ENCODE measurements around the gene BDKRB1.

The BDKRB1 gene

GRCh38 chr14:96287856-96288255, 31.8 kb downstream of the BDKRB1 start:
- WGBS, 2 donors (ENCODE audit: extremely low coverage in 2 of 2, insufficient read length in 2 of 2, insufficient replicate concordance in 1 of 2), result no CpG with 5 or more reads among the region's 1 CpG
- Histone ChIP-seq H2BK5ac (ENCODE audit: low read length) (no peak overlapping the region), H3K4me3 (ENCODE audit: low read length in 2 of 2) (no peak overlapping the region), H3K27ac (replicated peaks; ENCODE audit: low read length) (no peak overlapping the region), H2BK12ac (ENCODE audit: low read length) (no peak overlapping the region), H3K4ac (ENCODE audit: low read length) (no peak overlapping the region), H3K79me1 (ENCODE audit: low read depth, low read length) (no peaks in the 10 kb centered on the region), H3K23ac (ENCODE audit: low read depth, low read length, poor library complexity) (no peak overlapping the region), H2BK120ac (ENCODE audit: low read depth, low read length) (no peak overlapping the region), H3K4me2 (ENCODE audit: insufficient read depth, low read length, poor library complexity, severe bottlenecking) (no peak overlapping the region), H3K36me3 (replicated peaks in 1 of 2; ENCODE audit: control insufficient read depth in 2 of 2, insufficient read depth in 2 of 2, low read length in 2 of 2) (peaks cover 14 to 70% of the 10 kb centered on the region in 2 donors), H4K91ac (ENCODE audit: low read depth, low read length, poor library complexity) (no peak overlapping the region), H2AK5ac (ENCODE audit: low read depth, low read length) (no peak overlapping the region), H2AFZ (ENCODE audit: low read length) (no peak overlapping the region), H3K9me3 (replicated peaks in 1 of 2; ENCODE audit: control insufficient read depth in 2 of 2, insufficient read depth in 1 of 2, low read depth in 1 of 2, low read length in 2 of 2) (no peaks in the 10 kb centered on the region), H3K9ac (ENCODE audit: low read depth, low read length, poor library complexity) (no peak overlapping the region), H3K14ac (ENCODE audit: low read length) (no peak overlapping the region), H3K4me1 (ENCODE audit: control insufficient read depth in 2 of 2, insufficient read depth in 1 of 2, low read depth in 1 of 2, low read length in 2 of 2) (peaks cover 4 to 6% of the 10 kb centered on the region in 2 donors), H2BK15ac (ENCODE audit: low read length) (no peak overlapping the region), H3K27me3 (ENCODE audit: control insufficient read depth in 3 of 3, insufficient read depth in 3 of 3, low read depth in 1 of 3, low read length in 3 of 3) (no peaks in the 10 kb centered on the region), H3K18ac (ENCODE audit: low read length) (no peak overlapping the region), H4K8ac (ENCODE audit: low read depth, low read length) (no peak overlapping the region)
- no peak for DNase-seq (ENCODE audit: low spot score)

GRCh38 chr14:96294246-96294645, 38.2 kb downstream of the BDKRB1 start:
- Histone ChIP-seq H3K4me2 (ENCODE audit: insufficient read depth, low read length, poor library complexity, severe bottlenecking) (no peak overlapping the region), H2AK5ac (ENCODE audit: low read depth, low read length) (no peak overlapping the region), H3K9ac (ENCODE audit: low read depth, low read length, poor library complexity) (no peak overlapping the region), H3K79me1 (ENCODE audit: low read depth, low read length) (no peaks in the 10 kb centered on the region), H3K27ac (replicated peaks; ENCODE audit: low read length) (no peak overlapping the region), H2BK12ac (ENCODE audit: low read length) (no peak overlapping the region), H4K8ac (ENCODE audit: low read depth, low read length) (no peak overlapping the region), H3K4ac (ENCODE audit: low read length) (no peak overlapping the region), H3K18ac (ENCODE audit: low read length) (no peak overlapping the region), H3K4me1 (ENCODE audit: control insufficient read depth in 2 of 2, insufficient read depth in 1 of 2, low read depth in 1 of 2, low read length in 2 of 2) (peaks cover 0 to 3% of the 10 kb centered on the region in 2 donors), H3K4me3 (ENCODE audit: low read length in 2 of 2) (no peak overlapping the region), H2AFZ (ENCODE audit: low read length) (no peak overlapping the region), H4K91ac (ENCODE audit: low read depth, low read length, poor library complexity) (no peak overlapping the region), H3K36me3 (replicated peaks in 1 of 2; ENCODE audit: control insufficient read depth in 2 of 2, insufficient read depth in 2 of 2, low read length in 2 of 2) (peaks cover 4 to 32% of the 10 kb centered on the region in 2 donors), H2BK5ac (ENCODE audit: low read length) (no peak overlapping the region), H3K14ac (ENCODE audit: low read length) (no peak overlapping the region), H3K9me3 (replicated peaks in 1 of 2; ENCODE audit: control insufficient read depth in 2 of 2, insufficient read depth in 1 of 2, low read depth in 1 of 2, low read length in 2 of 2) (no peaks in the 10 kb centered on the region), H3K27me3 (ENCODE audit: control insufficient read depth in 3 of 3, insufficient read depth in 3 of 3, low read depth in 1 of 3, low read length in 3 of 3) (no peaks in the 10 kb centered on the region), H3K23ac (ENCODE audit: low read depth, low read length, poor library complexity) (no peak overlapping the region), H2BK15ac (ENCODE audit: low read length) (no peak overlapping the region), H2BK120ac (ENCODE audit: low read depth, low read length) (no peak overlapping the region)
- no CpG with 5 or more reads among the region's 7 CpGs for WGBS, 2 donors (ENCODE audit: extremely low coverage in 2 of 2, insufficient read length in 2 of 2, insufficient replicate concordance in 1 of 2)
- DNase-seq (ENCODE audit: low spot score), result no peak

- no peak overlapping the region for H2AFZ ChIP-seq (ENCODE audit: low read length)
- WGBS, 2 donors (ENCODE audit: extremely low coverage in 2 of 2, insufficient read length in 2 of 2, insufficient replicate concordance in 1 of 2), result no CpG with 5 or more reads among the region's 2 CpGs
- no peaks in the 10 kb centered on the region for H3K27me3 ChIP-seq (ENCODE audit: control insufficient read depth in 3 of 3, insufficient read depth in 3 of 3, low read depth in 1 of 3, low read length in 3 of 3)
- H2AK5ac ChIP-seq (ENCODE audit: low read depth, low read length), result no peak overlapping the region
- H3K9ac ChIP-seq (ENCODE audit: low read depth, low read length, poor library complexity), result no peak overlapping the region
- H3K14ac ChIP-seq (ENCODE audit: low read length), result no peak overlapping the region
- H3K4me3 ChIP-seq (ENCODE audit: low read length in 2 of 2), result no peak overlapping the region
- H2BK15ac ChIP-seq (ENCODE audit: low read length), result no peak overlapping the region
- H3K27ac ChIP-seq (replicated peaks; ENCODE audit: low read length), result no peak overlapping the region
- no peak overlapping the region for H4K91ac ChIP-seq (ENCODE audit: low read depth, low read length, poor library complexity)
- H2BK12ac ChIP-seq (ENCODE audit: low read length), result no peak overlapping the region
- H4K8ac ChIP-seq (ENCODE audit: low read depth, low read length), result no peak overlapping the region
- H2BK5ac ChIP-seq (ENCODE audit: low read length), result no peak overlapping the region
- no peak overlapping the region for H3K4me2 ChIP-seq (ENCODE audit: insufficient read depth, low read length, poor library complexity, severe bottlenecking)
- no peak overlapping the region for H3K18ac ChIP-seq (ENCODE audit: low read length)
- no peak overlapping the region for H2BK120ac ChIP-seq (ENCODE audit: low read depth, low read length)
- no peak for DNase-seq (ENCODE audit: low spot score)
- H3K9me3 ChIP-seq (replicated peaks in 1 of 2; ENCODE audit: control insufficient read depth in 2 of 2, insufficient read depth in 1 of 2, low read depth in 1 of 2, low read length in 2 of 2), result no peaks in the 10 kb centered on the region
- peaks cover 0 to 3% of the 10 kb centered on the region in 2 donors for H3K4me1 ChIP-seq (ENCODE audit: control insufficient read depth in 2 of 2, insufficient read depth in 1 of 2, low read depth in 1 of 2, low read length in 2 of 2)
- peaks cover 0 to 24% of the 10 kb centered on the region in 2 donors for H3K36me3 ChIP-seq (replicated peaks in 1 of 2; ENCODE audit: control insufficient read depth in 2 of 2, insufficient read depth in 2 of 2, low read length in 2 of 2)
- H3K23ac ChIP-seq (ENCODE audit: low read depth, low read length, poor library complexity), result no peak overlapping the region
- no peaks in the 10 kb centered on the region for H3K79me1 ChIP-seq (ENCODE audit: low read depth, low read length)
- no peak overlapping the region for H3K4ac ChIP-seq (ENCODE audit: low read length)
Observed at GRCh38 chr14:96297000-96297399, 41.0 kb downstream of the BDKRB1 start.

- H3K18ac ChIP-seq (ENCODE audit: low read length), result no peak overlapping the region
- no peak overlapping the region for H3K9ac ChIP-seq (ENCODE audit: low read depth, low read length, poor library complexity)
- no peaks in the 10 kb centered on the region for H3K79me1 ChIP-seq (ENCODE audit: low read depth, low read length)
- no peak overlapping the region for H4K91ac ChIP-seq (ENCODE audit: low read depth, low read length, poor library complexity)
- peaks cover 0 to 3% of the 10 kb centered on the region in 2 donors for H3K4me1 ChIP-seq (ENCODE audit: control insufficient read depth in 2 of 2, insufficient read depth in 1 of 2, low read depth in 1 of 2, low read length in 2 of 2)
- no CpG with 5 or more reads among the region's 4 CpGs for WGBS, 2 donors (ENCODE audit: extremely low coverage in 2 of 2, insufficient read length in 2 of 2, insufficient replicate concordance in 1 of 2)
- H3K9me3 ChIP-seq (replicated peaks in 1 of 2; ENCODE audit: control insufficient read depth in 2 of 2, insufficient read depth in 1 of 2, low read depth in 1 of 2, low read length in 2 of 2), result no peaks in the 10 kb centered on the region
- no peak overlapping the region for H4K8ac ChIP-seq (ENCODE audit: low read depth, low read length)
- no peak overlapping the region for H2BK12ac ChIP-seq (ENCODE audit: low read length)
- no peak overlapping the region for H2AFZ ChIP-seq (ENCODE audit: low read length)
- H2AK5ac ChIP-seq (ENCODE audit: low read depth, low read length), result no peak overlapping the region
- no peak overlapping the region for H2BK120ac ChIP-seq (ENCODE audit: low read depth, low read length)
- H3K36me3 ChIP-seq (replicated peaks in 1 of 2; ENCODE audit: control insufficient read depth in 2 of 2, insufficient read depth in 2 of 2, low read length in 2 of 2), result peaks cover 0 to 28% of the 10 kb centered on the region in 2 donors
- H3K4ac ChIP-seq (ENCODE audit: low read length), result no peak overlapping the region
- H3K14ac ChIP-seq (ENCODE audit: low read length), result no peak overlapping the region
- H3K27ac ChIP-seq (replicated peaks; ENCODE audit: low read length), result no peak overlapping the region
- no peak overlapping the region for H3K23ac ChIP-seq (ENCODE audit: low read depth, low read length, poor library complexity)
- no peak for DNase-seq (ENCODE audit: low spot score)
- H3K4me2 ChIP-seq (ENCODE audit: insufficient read depth, low read length, poor library complexity, severe bottlenecking), result no peak overlapping the region
- no peak overlapping the region for H2BK5ac ChIP-seq (ENCODE audit: low read length)
- no peak overlapping the region for H2BK15ac ChIP-seq (ENCODE audit: low read length)
- H3K4me3 ChIP-seq (ENCODE audit: low read length in 2 of 2), result no peak overlapping the region
- H3K27me3 ChIP-seq (ENCODE audit: control insufficient read depth in 3 of 3, insufficient read depth in 3 of 3, low read depth in 1 of 3, low read length in 3 of 3), result no peaks in the 10 kb centered on the region
Observed at GRCh38 chr14:96297997-96298515, 42.0 kb downstream of the BDKRB1 start.
